Lower lobe of right lung (tissue), 2 donors: Measurements from ENCODE around the gene GLYR1. TPM values are rescaled to one million over a fixed set of nuclear protein-coding genes. Genes with fewer than 3 reads are reported as not detected.

Source experiments
- ATAC-seq, 2 donors: fragments of 200-7000 bp; cut with Tn5 transposase; one replicate each; pipeline ENCODE4 v1.9.1; 2020 to 2022; ENCODE audit warnings: mild to moderate bottlenecking in 2 of 2, moderate library complexity in 2 of 2
- DNase-seq: peaks from one replicate; pipeline ENCODE4 v3.0.0-alpha.2; 2020
- H3K27ac ChIP-seq: fragments of 200-600 bp; one replicate; pipeline ENCODE4 v1.8.0; 2022
- H3K27me3 ChIP-seq: fragments of 200-600 bp; one replicate; pipeline ENCODE4 v1.8.0; 2022; ENCODE audit warnings: low read depth
- H3K36me3 ChIP-seq: fragments of 200-600 bp; one replicate; pipeline ENCODE4 v1.8.0; 2022; ENCODE audit warnings: mild to moderate bottlenecking
- H3K4me1 ChIP-seq: fragments of 200-600 bp; one replicate; pipeline ENCODE4 v1.8.0; 2022
- H3K4me3 ChIP-seq: fragments of 200-600 bp; one replicate; pipeline ENCODE4 v1.8.0; 2022; ENCODE audit warnings: mild to moderate bottlenecking
- H3K9me3 ChIP-seq: fragments of 200-600 bp; one replicate; pipeline ENCODE4 v1.8.0; 2022
- CTCF ChIP-seq: fragments of 200-600 bp; IDR thresholded peaks from one replicate; pipeline ENCODE4 v1.8.0; 2022; ENCODE audit warnings: antibody characterized with exemption, mild to moderate bottlenecking
- intact Hi-C: fragments of 100-400 bp; cut with DNase I; formaldehyde crosslinking; loops from one replicate; pipeline ENCODE4 v1.11.0; 2022
- total RNA-seq: library from RNA; stranded (reverse); fragmentation: NEBNext Ultra II Directional; extraction: Animal tissue kit (Norgen Biotek cat#: 25700); gene quantifications from one replicate; pipeline ENCODE4 v1.2.1, GENCODE V29; 2021
- donor health status: DM: no; HTN: yes; CAD: no; lungs with severe emphysema.

GLYR1 gene
- total RNA-seq, 1 donor from 2014 or later = 89.3 TPM

GRCh38 chr16:4790261-4790660, 56.8 kb downstream of the GLYR1 start:
- DNase-seq = no peak
- no peak overlapping the region for H3K4me3 ChIP-seq
- no peak for TF ChIP-seq CTCF
- ATAC-seq = no peak
- H3K27ac ChIP-seq = no peak overlapping the region
- H3K4me1 ChIP-seq = no peaks in the 10 kb centered on the region
- no peaks in the 10 kb centered on the region for H3K27me3 ChIP-seq
- intact Hi-C loops = no loop called here
- no peaks in the 10 kb centered on the region for H3K36me3 ChIP-seq
- H3K9me3 ChIP-seq = no peaks in the 10 kb centered on the region

GRCh38 chr16:4788910-4789309, 58.2 kb downstream of the GLYR1 start:
- no peak for TF ChIP-seq CTCF
- Histone ChIP-seq H3K27me3 (no peaks in the 10 kb centered on the region), H3K27ac (no peak overlapping the region), H3K4me3 (no peak overlapping the region), H3K9me3 (no peaks in the 10 kb centered on the region), H3K4me1 (no peaks in the 10 kb centered on the region), H3K36me3 (no peaks in the 10 kb centered on the region)
- intact Hi-C loops = no loop called here
- DNase-seq (no peak), ATAC-seq (no peak)

GRCh38 chr16:4788489-4788889, 58.6 kb downstream of the GLYR1 start:
- DNase-seq (no peak), ATAC-seq (peak in 1 of 2 donors; percentile 55)
- no peaks in the 10 kb centered on the region for H3K4me1 ChIP-seq
- H3K27me3 ChIP-seq = no peaks in the 10 kb centered on the region
- intact Hi-C loops = no loop called here
- H3K4me3 ChIP-seq = no peak overlapping the region
- no peak for TF ChIP-seq CTCF
- no peaks in the 10 kb centered on the region for H3K9me3 ChIP-seq
- no peak overlapping the region for H3K27ac ChIP-seq
- no peaks in the 10 kb centered on the region for H3K36me3 ChIP-seq

GRCh38 chr16:4787627-4788482, 59.2 kb downstream of the GLYR1 start, which contains the start of gene SEPTIN12:
Gene SEPTIN12, minus strand, starts transcription at chr16:4788345. Its CDS starts 700 bp downstream, at chr16:4787645.
- DNase-seq (no peak), ATAC-seq (peak in 1 of 2 donors; percentile 15)
- no peak for TF ChIP-seq CTCF
- H3K9me3 ChIP-seq = no peaks in the 10 kb centered on the region
- H3K4me3 ChIP-seq = no peak within 1 kb of the TSS
- intact Hi-C loops = no loop called here
- no peaks in the 10 kb centered on the region for H3K36me3 ChIP-seq
- no peaks in the 10 kb centered on the region for H3K27me3 ChIP-seq
- H3K27ac ChIP-seq = no peak within 1 kb of the TSS
- H3K4me1 ChIP-seq = no peaks in the 10 kb centered on the region

- TF ChIP-seq CTCF = no peak
- Histone ChIP-seq H3K4me3 (no peak overlapping the region), H3K27ac (no peak overlapping the region), H3K9me3 (no peaks in the 10 kb centered on the region), H3K36me3 (no peaks in the 10 kb centered on the region), H3K27me3 (no peaks in the 10 kb centered on the region), H3K4me1 (no peaks in the 10 kb centered on the region)
- DNase-seq = no peak
- no peak for ATAC-seq
- intact Hi-C loops = no loop called here
Observed at GRCh38 chr16:4787068-4787467, 60.0 kb downstream of the GLYR1 start.
